Measurements from ENCODE around the gene FAM3C. TPM values are rescaled to one million over a fixed set of nuclear protein-coding genes. Genes with fewer than 3 reads are reported as not detected.

The FAM3C gene
- total RNA-seq, 1 donor from 2014 or later, result 59.3 TPM

GRCh38 chr7:121372376-121373010 is 23.6 kb downstream of the FAM3C start:
- peak overlapping the region; percentile 63 for H3K4me3 Mint-ChIP-seq
- no peaks in the 10 kb centered on the region for H3K27me3 Mint-ChIP-seq
- ChIA-PET CTCF (interaction anchor here (0.9 to 11.0 kb wide), 4 partner anchors 10 to 66 kb away, joined by 3 to 221 read pairs (median 8); partner anchors contain the start of gene FAM3C), POLR2A (interaction anchor here (1.1 to 10.8 kb wide), 5 partner anchors 10 to 422 kb away, joined by 5 to 152 read pairs (median 21); partner anchors contain the start of genes FAM3C and ING3)
- peaks cover 7% of the 10 kb centered on the region for H3K9me3 Mint-ChIP-seq
- peaks cover 91% of the 10 kb centered on the region for H3K4me1 Mint-ChIP-seq
- no peak for DNase-seq
- peak overlapping the region; percentile 91 for H3K27ac Mint-ChIP-seq
- intact Hi-C loops (cut with micrococcal nuclease), result loop anchor here (1.0 kb wide), 3 partner anchors 13 to 66 kb away; partner anchors contain the start of gene FAM3C
- no peak for TF ChIP-seq CTCF (IDR thresholded peaks at IDR 0.05)
- ATAC-seq (ENCODE audit: low read depth), result peak; percentile 71
- peaks cover 74% of the 10 kb centered on the region for H3K36me3 Mint-ChIP-seq (ENCODE audit: low read depth)

GRCh38 chr7:121371883-121372282 is 24.2 kb downstream of the FAM3C start:
- DNase-seq, result no peak
- intact Hi-C loops (cut with micrococcal nuclease), result loop anchor here (1.0 kb wide), 3 partner anchors 13 to 66 kb away; partner anchors contain the start of gene FAM3C
- H3K9me3 Mint-ChIP-seq, result peaks cover 4% of the 10 kb centered on the region

GRCh38 chr7:121371367-121371766 is 24.7 kb downstream of the FAM3C start:
- intact Hi-C loops (cut with micrococcal nuclease), result no loop called here
- Mint-ChIP-seq H3K9me3 (peaks cover 4% of the 10 kb centered on the region), H3K4me3 (peak overlapping the region; percentile 60), H3K4me1 (peaks cover 92% of the 10 kb centered on the region), H3K36me3 (ENCODE audit: low read depth) (peaks cover 71% of the 10 kb centered on the region), H3K27me3 (no peaks in the 10 kb centered on the region), H3K27ac (peak overlapping the region; percentile 91)
- ChIA-PET CTCF (interaction anchor here (2.5 to 11.0 kb wide), 3 partner anchors 24 to 177 kb away, joined by 10 to 221 read pairs (median 106); partner anchors contain the start of gene FAM3C), POLR2A (interaction anchor here (0.6 to 10.8 kb wide), 2 partner anchors 25 to 192 kb away, joined by 3 to 152 read pairs; partner anchors contain the start of gene FAM3C)
- no peak for TF ChIP-seq CTCF (IDR thresholded peaks at IDR 0.05)
- ATAC-seq (ENCODE audit: low read depth) (no peak), DNase-seq (no peak)

More at GRCh38 chr7:121371883-121372282, 24.2 kb downstream of the FAM3C start:
- TF ChIP-seq CTCF (IDR thresholded peaks at IDR 0.05), result no peak
- CTCF ChIA-PET, result interaction anchor here (2.5 to 11.0 kb wide), 2 partner anchors 24 to 66 kb away, joined by 10 to 221 read pairs; partner anchors contain the start of gene FAM3C
- ATAC-seq (ENCODE audit: low read depth), result no peak
- H3K4me3 Mint-ChIP-seq, result peak overlapping the region; percentile 53
- H3K27ac Mint-ChIP-seq, result peak overlapping the region; percentile 91
- POLR2A ChIA-PET, result interaction anchor here (10.8 kb wide), 1 partner anchor 25 kb away, joined by 152 read pairs; the partner anchor contains the start of gene FAM3C
- H3K36me3 Mint-ChIP-seq (ENCODE audit: low read depth), result peaks cover 70% of the 10 kb centered on the region
- H3K27me3 Mint-ChIP-seq, result no peaks in the 10 kb centered on the region
- peaks cover 91% of the 10 kb centered on the region for H3K4me1 Mint-ChIP-seq

- POLR2A ChIA-PET, result interaction anchor here (1.3 to 10.8 kb wide), 3 partner anchors 11 to 27 kb away, joined by 5 to 152 read pairs (median 7); partner anchors contain the start of gene FAM3C
- TF ChIP-seq CTCF (IDR thresholded peaks at IDR 0.05), result no peak
- Mint-ChIP-seq H3K36me3 (ENCODE audit: low read depth) (peaks cover 60% of the 10 kb centered on the region), H3K4me1 (peaks cover 81% of the 10 kb centered on the region), H3K4me3 (peak overlapping the region; percentile 61), H3K27me3 (no peaks in the 10 kb centered on the region), H3K27ac (peak overlapping the region; percentile 89), H3K9me3 (no peaks in the 10 kb centered on the region)
- intact Hi-C loops (cut with micrococcal nuclease), result no loop called here
- ATAC-seq (ENCODE audit: low read depth) (peak; percentile 15), DNase-seq (no peak)
- CTCF ChIA-PET, result interaction anchor here (0.8 to 11.0 kb wide), 5 partner anchors 10 to 179 kb away, joined by 3 to 221 read pairs (median 11); partner anchors contain the start of gene FAM3C
These were observed 26.6 kb downstream of the FAM3C start for GRCh38 chr7:121369462-121369861.

Data from activated B cell treated with CpG ODN at 0.5 μM for 24 hours (primary cell).